Measurements from ENCODE around the gene NCS1. TPM values are rescaled to one million over a fixed set of nuclear protein-coding genes. Genes with fewer than 3 reads are reported as not detected.

NCS1 gene
- total and polyA plus RNA-seq, 2 donors (not counting 1 experiment from before 2014, with no cell fraction given) = 44.9 to 52.0 TPM

DNA sequence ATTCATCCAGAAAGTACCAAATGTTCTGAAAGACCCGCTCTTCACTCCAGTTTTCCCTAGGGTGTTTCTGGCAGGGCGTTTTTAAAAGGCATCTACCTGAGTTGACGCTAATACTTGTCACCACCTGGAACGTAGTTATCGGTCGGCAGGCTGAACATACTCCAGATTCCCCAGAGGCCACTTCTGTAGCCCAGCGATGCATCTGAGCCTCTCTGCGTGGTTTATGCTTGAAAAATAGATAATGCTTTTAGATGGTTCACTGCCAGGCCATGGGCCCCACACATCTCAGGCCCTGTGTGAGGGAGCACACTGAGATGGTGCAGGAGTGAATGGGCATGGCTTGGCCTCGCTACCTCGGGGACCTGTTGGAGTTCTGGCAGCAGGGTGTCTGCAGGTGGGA, 33.0 kb upstream of the NCS1 start:
- H3K36me3 ChIP-seq (ENCODE audit: control insufficient read depth, insufficient read depth, low read length) = peaks cover 3% of the 10 kb centered on the region
- no peaks in the 10 kb centered on the region for H4K20me1 ChIP-seq (ENCODE audit: control insufficient read depth, extremely low read depth, insufficient read depth, low read length)
- H3K27ac ChIP-seq (ENCODE audit: insufficient read depth, low read length) = peak overlapping the region; percentile 82
- no peak overlapping the region for H3K9ac ChIP-seq (ENCODE audit: insufficient read depth, low read length)
- no peaks in the 10 kb centered on the region for H3K9me3 ChIP-seq (ENCODE audit: control insufficient read depth, insufficient read depth, low read depth, low read length)
- H2AFZ ChIP-seq (ENCODE audit: low read length) = no peak overlapping the region
- H3K4me3 ChIP-seq (replicated peaks in 1 of 4; ENCODE audit: control extremely low read depth in 1 of 4, insufficient read depth in 1 of 4, low read depth in 3 of 4, low read length in 4 of 4) = no peak overlapping the region
- no peak for TF ChIP-seq EZH2 (IDR thresholded peaks at IDR 0.05; ENCODE audit: low read length, missing control alignments)
- TF ChIP-seq, protein P1, sequence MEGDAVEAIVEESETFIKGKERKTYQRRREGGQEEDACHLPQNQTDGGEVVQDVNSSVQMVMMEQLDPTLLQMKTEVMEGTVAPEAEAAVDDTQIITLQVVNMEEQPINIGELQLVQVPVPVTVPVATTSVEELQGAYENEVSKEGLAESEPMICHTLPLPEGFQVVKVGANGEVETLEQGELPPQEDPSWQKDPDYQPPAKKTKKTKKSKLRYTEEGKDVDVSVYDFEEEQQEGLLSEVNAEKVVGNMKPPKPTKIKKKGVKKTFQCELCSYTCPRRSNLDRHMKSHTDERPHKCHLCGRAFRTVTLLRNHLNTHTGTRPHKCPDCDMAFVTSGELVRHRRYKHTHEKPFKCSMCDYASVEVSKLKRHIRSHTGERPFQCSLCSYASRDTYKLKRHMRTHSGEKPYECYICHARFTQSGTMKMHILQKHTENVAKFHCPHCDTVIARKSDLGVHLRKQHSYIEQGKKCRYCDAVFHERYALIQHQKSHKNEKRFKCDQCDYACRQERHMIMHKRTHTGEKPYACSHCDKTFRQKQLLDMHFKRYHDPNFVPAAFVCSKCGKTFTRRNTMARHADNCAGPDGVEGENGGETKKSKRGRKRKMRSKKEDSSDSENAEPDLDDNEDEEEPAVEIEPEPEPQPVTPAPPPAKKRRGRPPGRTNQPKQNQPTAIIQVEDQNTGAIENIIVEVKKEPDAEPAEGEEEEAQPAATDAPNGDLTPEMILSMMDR (conservative IDR thresholded peaks at IDR 0.05 in 1 of 2, IDR thresholded peaks at IDR 0.05 in 1 of 2; ENCODE audit: low read depth in 1 of 2, low read length in 2 of 2) = no peak
- peak overlapping the region; percentile 11 for H3K4me2 ChIP-seq (ENCODE audit: extremely low read depth, insufficient read depth, low read length)
- H3K79me2 ChIP-seq (ENCODE audit: control insufficient read depth, insufficient read depth, low read length) = no peaks in the 10 kb centered on the region
- no peak for DNase-seq (ENCODE audit: low read depth in 2 of 2)
- no peaks in the 10 kb centered on the region for H3K27me3 ChIP-seq (ENCODE audit: control insufficient read depth, insufficient read depth, low read length)
- H3K4me1 ChIP-seq (ENCODE audit: control insufficient read depth, extremely low read depth, insufficient read depth, low read length) = peaks cover 21% of the 10 kb centered on the region

DNA sequence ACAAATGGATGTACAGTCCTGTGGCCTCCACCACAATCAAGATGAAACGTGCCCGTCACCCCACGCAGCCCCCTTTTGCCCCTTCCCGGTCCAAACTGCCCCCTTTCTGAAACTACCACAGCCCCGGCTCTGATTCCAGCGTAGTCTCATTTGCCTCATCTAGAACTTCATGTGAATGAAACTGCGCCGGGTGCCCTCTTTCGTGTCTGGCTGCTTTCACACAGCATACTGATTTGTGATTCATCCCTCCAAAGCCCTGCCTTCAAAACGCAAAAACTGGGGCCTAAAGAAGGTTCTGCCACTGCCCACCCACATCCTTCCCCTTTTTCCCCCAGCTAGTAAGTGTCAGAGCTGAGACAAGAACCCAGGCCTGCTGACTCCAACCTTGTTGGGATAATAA, 31.5 kb upstream of the NCS1 start:
- no peak overlapping the region for H3K9ac ChIP-seq (ENCODE audit: insufficient read depth, low read length)
- H3K79me2 ChIP-seq (ENCODE audit: control insufficient read depth, insufficient read depth, low read length) = no peaks in the 10 kb centered on the region
- TF ChIP-seq, protein P1 (conservative IDR thresholded peaks at IDR 0.05 in 1 of 2, IDR thresholded peaks at IDR 0.05 in 1 of 2; ENCODE audit: low read depth in 1 of 2, low read length in 2 of 2) = no peak
- no peak for TF ChIP-seq EZH2 (IDR thresholded peaks at IDR 0.05; ENCODE audit: low read length, missing control alignments)
- H4K20me1 ChIP-seq (ENCODE audit: control insufficient read depth, extremely low read depth, insufficient read depth, low read length) = no peaks in the 10 kb centered on the region
- no peak overlapping the region for H3K4me3 ChIP-seq (replicated peaks in 1 of 4; ENCODE audit: control extremely low read depth in 1 of 4, insufficient read depth in 1 of 4, low read depth in 3 of 4, low read length in 4 of 4)
- no peak overlapping the region for H3K27ac ChIP-seq (ENCODE audit: insufficient read depth, low read length)
- H3K36me3 ChIP-seq (ENCODE audit: control insufficient read depth, insufficient read depth, low read length) = peaks cover under 1% of the 10 kb centered on the region
- no peak for DNase-seq (ENCODE audit: low read depth in 2 of 2)
- H3K4me2 ChIP-seq (ENCODE audit: extremely low read depth, insufficient read depth, low read length) = no peak overlapping the region
- no peaks in the 10 kb centered on the region for H3K9me3 ChIP-seq (ENCODE audit: control insufficient read depth, insufficient read depth, low read depth, low read length)
- peaks cover 21% of the 10 kb centered on the region for H3K4me1 ChIP-seq (ENCODE audit: control insufficient read depth, extremely low read depth, insufficient read depth, low read length)
- no peaks in the 10 kb centered on the region for H3K27me3 ChIP-seq (ENCODE audit: control insufficient read depth, insufficient read depth, low read length)
- no peak overlapping the region for H2AFZ ChIP-seq (ENCODE audit: low read length)

DNA sequence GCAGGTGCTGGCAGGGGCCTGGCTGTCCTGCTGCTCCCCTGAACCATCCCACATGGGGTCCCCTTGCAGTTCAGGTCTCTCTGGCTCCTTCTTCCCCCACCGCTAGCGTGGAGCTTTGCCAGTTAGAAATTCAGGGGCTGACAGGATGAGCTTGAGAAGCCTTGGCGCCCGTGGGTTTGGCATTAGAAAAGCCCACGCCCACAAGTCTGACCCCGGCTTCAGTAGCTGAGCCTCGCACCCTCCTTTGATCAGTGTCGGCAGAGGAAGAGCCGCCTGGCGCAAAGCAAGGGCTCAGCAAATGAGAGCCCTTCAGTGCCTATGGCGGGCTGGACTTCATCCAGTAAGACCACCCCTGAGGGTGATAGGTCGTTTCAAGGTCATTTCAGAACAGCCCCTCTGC, 30.1 kb upstream of the NCS1 start:
- Histone ChIP-seq H3K27ac (ENCODE audit: insufficient read depth, low read length) (no peak overlapping the region), H2AFZ (ENCODE audit: low read length) (no peak overlapping the region), H3K9me3 (ENCODE audit: control insufficient read depth, insufficient read depth, low read depth, low read length) (no peaks in the 10 kb centered on the region), H3K9ac (ENCODE audit: insufficient read depth, low read length) (no peak overlapping the region), H3K36me3 (ENCODE audit: control insufficient read depth, insufficient read depth, low read length) (no peaks in the 10 kb centered on the region), H3K4me2 (ENCODE audit: extremely low read depth, insufficient read depth, low read length) (no peak overlapping the region), H4K20me1 (ENCODE audit: control insufficient read depth, extremely low read depth, insufficient read depth, low read length) (no peaks in the 10 kb centered on the region), H3K27me3 (ENCODE audit: control insufficient read depth, insufficient read depth, low read length) (no peaks in the 10 kb centered on the region), H3K4me1 (ENCODE audit: control insufficient read depth, extremely low read depth, insufficient read depth, low read length) (peaks cover 19% of the 10 kb centered on the region), H3K79me2 (ENCODE audit: control insufficient read depth, insufficient read depth, low read length) (no peaks in the 10 kb centered on the region), H3K4me3 (replicated peaks in 1 of 4; ENCODE audit: control extremely low read depth in 1 of 4, insufficient read depth in 1 of 4, low read depth in 3 of 4, low read length in 4 of 4) (no peak overlapping the region)
- DNase-seq (ENCODE audit: low read depth in 2 of 2) = no peak
- no peak for TF ChIP-seq EZH2 (IDR thresholded peaks at IDR 0.05; ENCODE audit: low read length, missing control alignments)
- TF ChIP-seq, protein P1 (conservative IDR thresholded peaks at IDR 0.05 in 1 of 2, IDR thresholded peaks at IDR 0.05 in 1 of 2; ENCODE audit: low read depth in 1 of 2, low read length in 2 of 2) = no peak

Data from fibroblast of lung (primary cell).